ENCODE data around the gene SOCS1.

GRCh38 chr16:11250091-11250785 is 5.8 kb downstream of the SOCS1 start:
- TF ChIP-seq CTCF (IDR thresholded peaks at IDR 0.05), result no peak
- no peak for TF ChIP-seq POLR2AphosphoS5 (IDR thresholded peaks at IDR 0.05)
